ENCODE measurements around the gene ZNF438.
"Not testable (repeated sequence)": the region's sequence is repeated elsewhere in the genome, so short reads cannot be mapped to it uniquely, and the experiment has no call there.

ZNF438 gene

GRCh38 chr10:30902621-30903396, 128.9 kb downstream of the ZNF438 start:
- H3K27ac ChIP-seq: no peak overlapping the region
- DNase-seq (ENCODE audit: low read depth, low spot score): no peak

GRCh38 chr10:30901487-30901886, 130.2 kb downstream of the ZNF438 start:
- not testable (repeated sequence) for DNase-seq (ENCODE audit: low read depth, low spot score); H3K27ac ChIP-seq

GRCh38 chr10:30898964-30899363, 132.7 kb downstream of the ZNF438 start:
- no peak overlapping the region for H3K27ac ChIP-seq
- DNase-seq (ENCODE audit: low read depth, low spot score): no peak

GRCh38 chr10:30897547-30897946, 134.1 kb downstream of the ZNF438 start:
- no peak overlapping the region for H3K27ac ChIP-seq

DNA sequence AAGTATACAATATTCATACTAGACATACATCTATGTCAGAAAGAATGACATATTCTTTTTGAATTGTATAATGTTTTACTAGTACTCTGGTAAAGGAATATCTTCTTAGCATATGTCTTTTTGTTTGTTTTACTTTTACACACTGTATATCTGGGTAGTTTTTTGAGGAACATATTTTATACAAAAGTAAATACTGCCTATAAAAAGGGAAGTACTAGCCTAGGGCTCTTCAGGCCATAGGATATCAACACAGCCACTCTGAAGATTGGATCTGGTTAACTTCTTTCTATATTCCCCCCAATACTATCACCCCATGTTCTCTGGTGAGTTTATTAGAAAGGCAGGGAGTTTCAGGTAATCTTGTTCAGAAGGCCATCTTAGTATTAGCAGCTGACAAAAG, 134.6 kb downstream of the ZNF438 start:
- H3K27ac ChIP-seq: no peak overlapping the region
- DNase-seq (ENCODE audit: low read depth, low spot score): no peak

More at GRCh38 chr10:30897547-30897946, 134.1 kb downstream of the ZNF438 start:
- DNase-seq (ENCODE audit: low read depth, low spot score): no peak

GRCh38 chr10:30894221-30894620, 137.4 kb downstream of the ZNF438 start:
- H3K27ac ChIP-seq: no peak overlapping the region
- DNase-seq (ENCODE audit: low read depth, low spot score): no peak

GRCh38 chr10:30893208-30893607, 138.5 kb downstream of the ZNF438 start:
- no peak for DNase-seq (ENCODE audit: low read depth, low spot score)
- no peak overlapping the region for H3K27ac ChIP-seq

- no peak for DNase-seq (ENCODE audit: low read depth, low spot score)
- H3K27ac ChIP-seq: no peak overlapping the region
Observed at GRCh38 chr10:30887839-30888238, 143.8 kb downstream of the ZNF438 start.

DNA sequence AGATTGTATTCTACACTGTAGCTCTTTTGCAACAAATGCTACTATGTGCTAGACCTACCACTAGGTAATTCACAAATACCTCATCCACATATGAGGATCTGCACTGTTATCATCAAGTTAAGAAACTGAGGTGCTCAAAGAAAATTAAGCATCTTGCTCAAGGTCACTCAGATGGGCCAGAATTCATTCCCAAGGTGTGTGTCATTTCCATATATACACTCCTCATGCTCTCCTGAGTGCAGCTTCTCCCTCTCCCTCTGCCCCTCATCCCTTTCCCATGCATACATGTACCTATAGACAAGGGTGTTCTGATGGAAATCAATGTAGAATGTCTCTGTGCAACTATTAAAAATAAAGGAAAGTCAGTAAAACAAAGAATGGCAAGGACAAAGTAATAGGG, 146.2 kb downstream of the ZNF438 start:
- no peak overlapping the region for H3K27ac ChIP-seq
- DNase-seq (ENCODE audit: low read depth, low spot score): no peak

DNA sequence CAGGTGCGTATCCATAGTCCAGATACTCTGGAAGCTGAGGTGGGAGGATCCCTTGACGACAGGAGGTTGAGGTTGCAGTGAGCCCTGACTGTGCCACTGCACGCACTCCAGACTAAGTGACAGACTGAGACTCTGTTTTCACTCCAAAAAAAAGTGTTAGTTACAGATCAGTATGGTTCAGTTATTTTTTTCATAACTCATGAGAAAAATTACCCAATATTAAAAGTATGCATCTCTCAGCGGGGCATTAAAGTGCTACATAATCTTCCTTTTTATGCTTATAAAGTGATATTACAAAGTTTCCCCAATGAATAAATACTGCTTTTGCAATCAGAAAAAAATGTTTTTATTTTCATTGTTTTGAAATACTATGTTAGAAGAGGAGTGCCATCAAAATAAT, 147.9 kb downstream of the ZNF438 start:
- H3K27ac ChIP-seq: no peak overlapping the region
- no peak for DNase-seq (ENCODE audit: low read depth, low spot score)

GRCh38 chr10:30883116-30883515, 148.5 kb downstream of the ZNF438 start:
- DNase-seq (ENCODE audit: low read depth, low spot score): no peak
- H3K27ac ChIP-seq: no peak overlapping the region

DNA sequence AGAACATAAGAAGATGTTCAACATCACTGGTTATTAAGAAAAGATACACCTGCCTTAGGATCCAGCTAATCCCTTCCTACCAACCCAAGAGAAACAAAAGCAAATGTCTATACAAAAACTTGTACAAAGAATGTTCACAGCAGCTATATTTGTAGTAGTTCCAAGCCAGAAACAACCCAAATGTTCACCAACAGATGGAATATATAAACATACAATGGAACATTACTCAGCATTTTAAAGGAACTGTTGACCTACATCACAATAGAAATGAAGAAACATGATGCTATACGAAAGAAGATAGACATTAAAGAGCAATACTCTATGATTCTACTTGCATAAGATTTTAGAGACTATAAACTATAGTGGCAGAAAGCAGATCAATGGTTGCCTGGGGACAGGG, 149.4 kb downstream of the ZNF438 start:
- H3K27ac ChIP-seq: no peak overlapping the region
- no peak for DNase-seq (ENCODE audit: low read depth, low spot score)

DNA sequence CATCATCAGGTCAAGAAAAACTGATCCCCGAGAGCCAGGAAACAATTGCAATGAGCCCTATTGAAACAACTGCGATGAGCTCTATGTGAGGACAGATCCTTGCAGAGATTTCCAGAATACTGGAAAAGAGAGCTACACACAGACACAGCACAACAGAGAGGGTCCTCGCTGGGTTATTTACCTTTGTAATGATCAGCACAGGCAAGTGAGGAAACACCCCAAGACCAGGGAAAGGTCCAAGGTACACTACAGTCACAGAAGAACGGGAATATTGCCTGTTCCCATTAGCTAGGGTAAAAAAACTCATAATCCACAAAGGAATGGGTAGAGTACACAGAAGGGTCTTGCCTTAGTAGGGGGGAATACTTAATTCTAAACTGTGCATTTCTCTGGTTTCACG, 152.7 kb downstream of the ZNF438 start:
- DNase-seq (ENCODE audit: low read depth, low spot score): no peak
- no peak overlapping the region for H3K27ac ChIP-seq

- DNase-seq (ENCODE audit: low read depth, low spot score): no peak
- no peak overlapping the region for H3K27ac ChIP-seq
Observed at GRCh38 chr10:30877111-30877510, 154.6 kb downstream of the ZNF438 start.

DNA sequence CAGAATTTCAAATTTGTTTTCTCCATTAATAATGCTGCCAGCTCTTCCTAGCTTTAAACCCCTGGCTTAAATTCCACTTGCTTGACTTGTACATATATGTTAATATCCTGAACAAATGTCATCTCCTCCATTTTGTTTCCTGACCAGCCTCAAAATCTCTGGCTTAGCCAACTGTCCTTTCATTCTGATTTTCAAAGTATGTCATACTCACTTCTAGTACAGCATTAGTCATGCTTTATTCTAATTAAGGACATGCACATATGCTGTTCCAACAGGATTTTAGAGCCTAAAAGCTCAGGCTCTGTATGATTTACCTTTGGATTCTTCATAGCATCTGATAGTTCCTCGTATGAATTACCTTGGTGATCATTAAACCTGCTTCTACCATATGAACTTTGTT, 158.3 kb downstream of the ZNF438 start:
- DNase-seq (ENCODE audit: low read depth, low spot score): no peak
- no peak overlapping the region for H3K27ac ChIP-seq

- DNase-seq (ENCODE audit: low read depth, low spot score): no peak
- no peak overlapping the region for H3K27ac ChIP-seq
Observed at GRCh38 chr10:30870896-30871295, 160.8 kb downstream of the ZNF438 start.

DNA sequence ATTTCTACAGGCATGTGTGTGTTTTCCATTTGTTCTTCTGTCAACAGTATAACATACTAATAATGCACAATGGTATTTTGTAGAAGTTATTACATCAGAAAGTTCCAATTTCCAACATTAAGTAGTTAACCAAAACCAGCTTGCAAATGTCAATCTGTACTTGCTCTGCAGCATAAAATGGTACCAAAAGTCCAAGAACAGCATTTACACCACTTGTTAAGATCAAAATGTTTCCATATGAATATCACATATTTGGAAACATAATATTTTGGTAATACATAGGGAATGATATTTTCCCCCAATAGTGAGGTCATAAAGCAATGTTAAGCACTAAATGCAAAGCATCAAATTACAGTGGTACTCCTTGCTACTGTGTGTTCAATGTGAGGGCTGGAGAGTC, 162.1 kb downstream of the ZNF438 start:
- no peak for DNase-seq (ENCODE audit: low read depth, low spot score)

GRCh38 chr10:30868611-30869010, 163.1 kb downstream of the ZNF438 start:
- H3K27ac ChIP-seq: no peak overlapping the region
- DNase-seq (ENCODE audit: low read depth, low spot score): no peak

More for the DNA sequence above, 162.1 kb downstream of the ZNF438 start:
- H3K27ac ChIP-seq: no peak overlapping the region

GRCh38 chr10:30866896-30867295, 164.8 kb downstream of the ZNF438 start:
- H3K27ac ChIP-seq: no peak overlapping the region
- DNase-seq (ENCODE audit: low read depth, low spot score): no peak

- no peak for DNase-seq (ENCODE audit: low read depth, low spot score)
- H3K27ac ChIP-seq: no peak overlapping the region
Observed at GRCh38 chr10:30865141-30865926, 166.3 kb downstream of the ZNF438 start.

DNA sequence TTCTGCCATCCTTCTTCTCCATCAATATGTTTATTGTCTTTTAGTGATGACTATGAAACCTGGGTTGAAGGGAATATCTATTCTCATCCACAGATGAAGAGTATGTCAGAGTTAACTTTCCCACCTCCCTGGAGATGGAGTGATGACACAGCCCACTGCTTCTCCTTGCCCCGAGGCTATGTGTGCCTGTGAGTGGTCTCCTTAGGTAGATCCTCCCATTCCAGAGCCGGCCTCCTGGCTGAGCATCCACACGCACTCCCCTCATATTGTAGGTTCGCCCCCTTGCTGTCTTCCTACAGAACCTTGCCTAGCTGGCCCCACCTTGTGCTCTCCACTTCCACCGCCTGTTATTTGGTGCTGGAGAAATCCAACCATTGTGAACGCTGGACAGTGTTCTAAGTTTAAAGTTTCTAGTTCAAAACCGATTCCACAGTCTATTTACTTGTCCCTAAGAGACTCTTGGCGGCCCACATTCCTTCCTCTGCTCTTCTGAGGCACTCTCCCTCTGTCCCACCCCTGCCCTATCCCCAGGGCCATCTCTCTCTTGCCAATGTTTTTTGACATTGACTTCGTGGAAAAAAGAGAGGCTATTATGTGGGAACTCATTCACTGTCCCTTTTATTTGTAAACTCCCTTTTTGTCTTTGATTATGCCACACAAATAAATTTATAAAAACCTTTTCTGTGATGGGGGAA, 168.0 kb downstream of the ZNF438 start:
- DNase-seq (ENCODE audit: low read depth, low spot score): no peak
- H3K27ac ChIP-seq: no peak overlapping the region
